PFSK-1 (cell line): ENCODE measurements around the gene PAGE2.

Experiments used
- FOXP2 ChIP-seq: optimal IDR thresholded peaks from 2 replicates; pipeline ENCODE3; 2011; ENCODE audit warnings: borderline replicate concordance, control low read depth, inconsistent platforms; ENCODE audit not compliant: insufficient read depth; ENCODE audit errors: extremely low read length, extremely low read depth
- POLR2AphosphoS5 ChIP-seq: IDR thresholded peaks from 2 replicates; pipeline ENCODE4 v1.6.1; 2012; ENCODE audit warnings: low read depth, mild to moderate bottlenecking, control low read depth, low read length, moderate library complexity
- TAF1 ChIP-seq: IDR thresholded peaks from 2 replicates; pipeline ENCODE4 v1.6.1; 2012; ENCODE audit warnings: low read length, control low read depth, borderline replicate concordance; ENCODE audit not compliant: insufficient read depth

- TF ChIP-seq POLR2AphosphoS5, result no peak
- no peak for TF ChIP-seq FOXP2
- no peak for TF ChIP-seq TAF1
Measured at GRCh38 chrX:55074851-55075467, 13.9 kb upstream of the PAGE2 start, which contains the start of gene PAGE2B.
